ENCODE results near the gene MAD1L1.
A peak's percentile ranks its signal among the peaks of the same experiment; 100 is the strongest.
"Not testable (repeated sequence)": the region's sequence is repeated elsewhere in the genome, so short reads cannot be mapped to it uniquely, and the experiment has no call there.

MAD1L1 gene

DNA sequence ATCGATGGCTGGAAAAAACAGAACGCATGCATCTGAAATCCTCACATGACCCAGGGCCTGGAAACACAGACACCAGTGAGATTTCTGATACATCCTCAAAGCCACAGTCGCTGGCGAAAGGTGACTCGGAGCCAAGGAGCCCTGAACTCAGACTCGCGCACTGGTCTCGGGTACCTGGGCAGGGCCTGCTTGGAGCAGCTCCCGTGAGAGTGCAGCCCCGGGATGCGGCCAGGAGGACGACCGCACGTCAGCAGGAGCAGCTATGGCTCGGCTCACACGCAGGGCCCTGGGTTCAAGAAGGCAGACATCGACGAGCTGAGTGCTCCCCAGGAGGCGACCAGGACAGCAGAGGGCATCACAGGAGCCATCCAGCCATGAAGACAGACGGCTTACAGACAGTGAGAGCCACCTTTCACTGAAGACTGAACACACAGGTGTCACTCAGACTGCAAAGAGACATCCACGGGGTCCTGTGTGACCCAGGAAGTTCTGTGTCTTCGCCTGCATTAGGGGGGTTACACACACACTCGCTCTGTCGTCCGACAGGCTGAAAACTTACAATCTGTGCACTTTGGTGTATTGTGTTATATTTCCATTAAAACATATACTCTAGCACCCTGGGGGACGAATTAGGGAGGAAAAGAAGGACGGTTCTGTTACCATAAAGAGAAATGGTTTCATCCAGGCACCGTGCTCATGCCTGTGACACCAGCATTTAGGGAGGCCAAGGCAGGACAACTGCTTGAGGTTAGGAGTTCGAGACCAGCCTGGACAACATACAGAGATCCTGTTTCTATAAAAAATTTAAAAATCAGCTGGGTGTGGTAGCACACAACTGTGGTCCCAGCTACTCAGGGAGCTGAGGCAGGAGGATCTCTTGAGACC, 227.7 kb downstream of the MAD1L1 start:
- DNase-seq (ENCODE audit: low spot score): no peak

DNA sequence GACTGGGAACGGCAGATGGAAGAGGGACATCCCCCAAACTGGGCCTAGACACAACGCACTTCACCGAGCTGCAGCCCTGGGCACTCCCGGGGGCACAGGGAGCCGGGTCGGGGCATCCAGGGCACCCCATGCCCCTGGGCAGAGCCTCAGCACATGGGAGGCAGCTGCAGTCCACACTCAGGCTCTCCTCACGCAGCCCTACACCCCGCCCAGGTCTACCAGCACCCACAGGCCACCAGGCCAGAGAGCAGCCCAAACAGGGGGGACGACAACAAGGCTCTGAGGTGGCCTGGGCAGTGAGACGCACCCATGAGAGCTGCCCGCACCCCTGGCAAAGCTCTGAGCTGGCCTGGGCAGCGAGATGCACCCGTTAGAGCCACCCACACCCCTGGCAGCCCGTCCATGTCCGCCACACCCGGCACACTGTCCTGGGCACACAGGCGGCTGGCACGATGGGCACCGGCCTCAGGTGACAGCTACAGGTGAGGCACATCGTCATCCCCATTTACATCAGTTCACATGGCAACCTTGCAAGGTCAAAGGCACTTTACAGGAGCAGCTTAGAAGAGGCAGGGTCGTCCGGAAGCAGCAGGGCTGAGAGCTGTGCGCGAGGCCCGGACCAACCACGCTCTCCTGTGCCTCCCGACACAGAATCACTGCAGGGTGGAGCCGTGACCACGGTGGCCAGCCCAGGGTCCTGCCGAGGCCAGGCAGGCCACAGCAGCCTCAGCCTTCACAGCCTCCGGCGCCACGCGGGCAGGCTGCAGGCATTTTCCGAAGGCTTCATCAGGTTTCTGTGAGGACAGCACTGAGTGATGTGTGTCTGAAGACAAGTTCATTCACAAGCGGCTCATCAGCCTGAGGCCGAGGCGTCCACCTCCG, 228.6 kb downstream of the MAD1L1 start:
- no peak for DNase-seq (ENCODE audit: low spot score)

DNA sequence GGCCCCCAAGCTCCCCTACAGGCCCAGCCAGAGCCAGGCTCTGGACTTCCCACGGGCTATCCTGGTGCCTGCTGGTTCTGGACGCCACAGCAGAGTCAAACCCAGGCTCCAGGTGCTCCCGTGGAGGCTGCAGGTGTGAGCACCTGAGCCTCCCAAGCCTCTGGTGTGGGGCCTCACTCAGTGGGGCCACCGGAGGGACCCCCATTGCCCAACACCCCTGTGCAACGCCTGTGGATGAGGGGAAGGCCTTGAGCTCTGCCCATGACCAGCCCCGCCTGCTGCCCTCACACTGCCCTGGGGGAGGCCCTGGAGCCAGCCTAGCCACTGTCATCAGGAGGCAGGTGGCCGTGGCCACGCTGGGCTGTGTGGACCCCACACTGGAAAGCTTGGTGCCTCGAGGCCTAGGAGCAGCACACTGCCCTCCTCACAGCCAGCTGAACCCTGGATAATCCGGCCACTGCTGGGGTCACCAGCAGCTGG, 229.3 kb downstream of the MAD1L1 start:
- DNase-seq (ENCODE audit: low spot score): no peak

DNA sequence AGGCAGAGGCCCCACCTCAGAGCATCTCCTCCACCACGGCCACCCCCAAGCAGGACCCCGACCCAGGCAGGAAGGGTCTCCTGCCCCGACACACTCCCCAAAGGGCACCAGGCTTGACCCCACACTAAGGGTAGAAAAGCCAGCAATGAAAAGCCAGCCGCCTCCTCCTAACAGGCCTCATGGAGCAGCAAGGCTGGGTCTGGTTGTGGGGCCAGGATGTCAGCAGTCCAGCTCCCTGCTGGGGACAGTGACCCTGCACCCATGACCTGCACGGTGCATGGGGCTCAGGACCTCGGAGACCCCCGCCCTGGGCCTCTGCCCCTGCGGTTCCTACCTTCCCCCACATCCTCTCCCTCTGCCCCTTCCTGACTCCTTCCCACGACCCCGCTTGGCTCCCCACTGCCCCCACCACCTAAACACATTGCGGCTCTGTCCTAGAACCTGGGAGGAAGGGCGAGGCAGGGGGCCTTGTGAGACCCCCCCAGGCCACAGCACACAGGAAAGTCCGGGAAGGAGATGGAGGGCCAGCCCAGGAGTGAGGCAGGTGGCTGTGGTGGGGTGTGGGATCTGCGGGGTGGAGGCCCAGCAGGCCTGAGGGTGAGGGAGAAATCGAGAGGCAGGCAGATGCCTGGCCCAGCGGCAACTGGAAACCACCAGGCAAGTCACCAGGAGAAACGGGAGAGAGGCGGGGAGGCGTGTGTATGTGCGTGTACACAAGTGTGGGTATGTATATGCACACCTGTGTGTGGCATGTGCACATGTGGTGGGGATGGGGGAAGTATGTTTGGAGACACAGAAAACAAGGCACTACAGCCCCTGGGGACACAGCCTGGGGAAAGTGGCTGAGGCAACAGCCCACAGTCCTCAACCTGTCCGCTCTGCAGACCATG, 229.9 kb downstream of the MAD1L1 start:
- DNase-seq (ENCODE audit: low spot score): no peak

DNA sequence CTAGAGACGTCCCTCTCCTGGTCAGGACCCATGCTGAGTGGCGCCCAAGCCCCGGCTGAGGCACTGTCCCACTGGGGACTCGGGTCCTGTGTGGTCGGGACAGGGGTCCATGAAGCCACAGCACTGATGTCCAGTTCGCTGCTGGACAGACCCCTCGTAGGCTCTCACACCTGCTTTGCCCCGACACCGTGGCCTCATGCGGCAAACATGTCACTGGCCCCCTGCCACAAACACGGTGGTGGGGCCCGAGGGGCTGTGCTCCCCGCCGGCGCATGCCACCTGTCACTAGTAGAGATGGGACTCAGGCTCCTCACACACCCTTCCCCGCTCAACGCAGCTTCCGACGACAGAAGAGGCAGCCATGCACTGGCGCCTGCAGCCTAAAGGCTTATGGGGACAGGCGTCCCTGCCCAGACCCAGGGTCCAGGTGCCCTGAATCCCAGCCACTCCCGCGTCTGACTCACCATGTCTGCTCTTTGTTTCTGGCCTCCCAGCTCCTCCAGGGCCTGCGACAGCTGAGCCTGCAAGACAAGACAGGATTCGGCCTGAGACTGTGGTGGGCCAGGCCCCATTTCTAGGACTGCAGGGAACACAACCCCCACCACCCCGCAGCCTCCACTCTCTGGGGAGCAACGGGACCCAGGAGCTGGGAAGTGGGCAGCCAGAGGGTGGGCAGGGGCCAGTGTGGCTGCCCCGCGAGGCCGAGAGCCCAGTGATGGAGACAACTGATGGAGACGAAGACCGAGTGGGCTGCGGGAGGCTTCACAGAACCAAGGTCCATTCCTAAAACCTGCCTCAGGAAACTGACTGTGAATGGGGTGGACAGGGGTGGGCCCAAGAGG, 230.9 kb downstream of the MAD1L1 start:
- no peak for DNase-seq (ENCODE audit: low spot score)

DNA sequence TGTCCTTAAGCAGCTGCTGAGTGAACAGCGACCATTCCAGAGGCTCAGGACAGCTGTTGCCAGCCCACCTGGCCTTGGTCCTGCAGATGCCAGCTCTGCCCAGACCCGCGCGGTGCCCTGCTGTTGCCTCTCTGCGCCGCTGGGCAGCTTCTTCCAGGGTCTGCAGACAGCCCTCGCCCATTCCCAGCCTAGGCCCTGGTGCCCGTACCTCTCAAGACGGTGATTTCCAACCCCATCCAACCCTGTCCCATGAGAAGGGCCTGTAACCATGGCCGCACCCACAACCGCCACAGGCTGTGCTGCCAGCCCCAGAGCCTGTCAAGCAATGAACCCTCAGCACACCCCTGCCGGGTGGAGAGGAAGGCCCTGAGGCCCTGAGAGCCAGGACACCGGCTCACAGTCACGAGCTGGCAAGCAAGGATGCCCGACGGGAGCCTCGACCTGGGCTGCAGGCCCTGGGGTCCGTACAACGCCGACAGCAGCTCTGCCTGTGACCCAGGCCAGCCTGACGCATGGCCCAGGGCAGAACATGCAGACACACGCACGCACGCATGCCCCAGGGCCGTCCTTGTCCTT, 231.9 kb downstream of the MAD1L1 start:
- no peak for DNase-seq (ENCODE audit: low spot score)

DNA sequence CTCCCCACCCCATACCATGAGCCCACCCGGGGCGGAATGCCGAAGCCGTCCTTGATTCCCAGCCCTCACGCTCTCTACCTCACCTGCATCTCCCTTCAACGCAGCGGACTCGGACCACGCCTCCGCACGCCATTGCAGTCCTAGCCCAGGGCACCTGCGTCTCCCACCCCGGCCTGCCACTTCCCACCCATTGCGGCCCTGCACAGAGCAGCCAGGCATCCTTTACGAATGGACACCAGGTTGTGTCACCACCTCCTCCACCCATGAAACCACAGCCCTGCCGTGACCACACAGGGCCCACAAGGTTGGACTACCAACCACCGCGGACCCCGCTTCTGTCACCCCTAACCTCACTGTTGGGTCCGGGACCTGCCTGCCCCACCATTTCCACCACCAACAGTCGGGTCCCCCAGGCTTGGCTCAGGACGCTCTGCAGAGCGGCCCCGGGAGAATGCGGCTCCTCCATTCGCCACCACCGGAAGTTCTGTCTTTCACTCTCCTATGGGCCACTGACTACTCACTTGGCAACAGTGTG, 232.5 kb downstream of the MAD1L1 start:
- no peak for DNase-seq (ENCODE audit: low spot score)

DNA sequence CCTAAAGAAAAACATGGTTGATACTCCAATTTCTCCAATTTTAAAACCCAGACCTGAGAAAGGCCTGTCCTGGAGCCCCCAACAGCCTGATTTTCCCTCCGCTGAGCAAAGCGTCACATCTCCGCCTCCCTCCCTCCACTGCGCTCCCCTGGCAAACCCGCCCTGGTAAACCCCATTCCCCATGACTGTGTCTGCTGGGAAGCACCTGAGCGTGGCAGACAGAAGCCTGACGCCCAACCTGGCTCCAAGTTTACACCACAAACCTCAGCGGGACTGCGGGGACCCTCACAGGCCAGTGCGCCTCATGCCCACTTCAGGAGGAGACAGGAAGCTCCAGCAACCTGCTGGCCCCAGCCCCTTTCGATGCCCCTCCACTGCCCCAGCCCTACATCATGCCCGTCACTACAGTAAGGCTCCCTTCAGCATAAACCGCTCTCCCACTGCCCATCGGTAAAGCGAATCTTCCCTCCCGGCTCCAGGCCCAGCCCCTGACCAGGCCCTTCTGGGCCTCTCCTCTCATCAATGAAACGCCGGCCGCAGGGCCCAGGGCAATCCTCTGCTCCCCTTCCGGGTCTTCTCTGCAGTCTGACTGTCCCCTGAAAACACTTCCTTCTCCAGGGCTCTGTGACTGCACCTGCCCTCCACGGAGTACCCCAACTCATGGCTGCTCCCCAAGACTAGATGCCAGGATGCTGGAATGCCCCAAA, 233.3 kb downstream of the MAD1L1 start:
- DNase-seq (ENCODE audit: low spot score): no peak

DNA sequence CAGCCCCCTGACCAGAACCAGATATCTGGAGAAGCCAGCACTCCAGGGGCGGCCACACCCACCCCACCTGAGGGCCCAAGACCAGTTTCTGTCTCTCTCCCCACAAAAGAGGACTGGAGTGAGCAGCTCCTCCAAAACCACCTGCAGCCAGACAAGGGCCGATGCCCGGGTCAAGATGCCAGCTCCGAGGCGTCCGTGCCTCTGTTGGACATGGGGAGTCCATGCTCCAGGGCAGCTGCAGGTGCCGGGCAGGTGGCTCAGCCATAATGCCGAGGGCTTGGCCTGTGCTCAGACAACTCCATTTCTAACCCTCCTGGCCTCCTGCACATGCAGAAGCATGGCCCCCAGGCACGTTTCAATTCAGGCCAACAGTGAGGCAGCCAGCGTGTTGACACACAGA, 234.6 kb downstream of the MAD1L1 start:
- DNase-seq (ENCODE audit: low spot score): no peak

DNA sequence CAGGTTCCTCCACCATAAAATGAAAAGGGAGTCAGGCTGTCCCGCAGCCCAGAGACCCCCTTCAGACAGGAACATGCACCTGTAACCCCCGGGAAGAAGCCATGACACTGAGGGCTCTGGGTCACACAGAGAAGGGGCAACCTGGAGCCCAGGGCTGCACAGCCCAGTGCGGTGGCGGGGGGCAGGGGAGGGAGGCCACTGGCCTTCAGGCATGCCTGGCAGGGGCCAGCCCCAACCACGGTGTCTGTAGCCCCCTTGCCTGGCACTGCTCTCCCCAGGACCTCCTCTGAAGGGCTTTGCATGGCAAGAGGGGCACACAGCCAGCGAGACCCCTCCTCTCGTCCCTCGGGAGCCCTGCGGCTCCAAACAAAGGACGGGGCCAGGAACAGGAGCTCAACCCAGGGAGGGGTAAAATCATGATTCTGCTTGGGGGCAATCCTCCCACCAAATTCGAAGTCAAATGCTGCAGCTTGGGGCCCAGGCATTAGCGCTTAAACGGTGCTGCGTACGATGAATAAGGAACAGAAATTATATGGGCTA, 235.1 kb downstream of the MAD1L1 start:
- no peak for DNase-seq (ENCODE audit: low spot score)

DNA sequence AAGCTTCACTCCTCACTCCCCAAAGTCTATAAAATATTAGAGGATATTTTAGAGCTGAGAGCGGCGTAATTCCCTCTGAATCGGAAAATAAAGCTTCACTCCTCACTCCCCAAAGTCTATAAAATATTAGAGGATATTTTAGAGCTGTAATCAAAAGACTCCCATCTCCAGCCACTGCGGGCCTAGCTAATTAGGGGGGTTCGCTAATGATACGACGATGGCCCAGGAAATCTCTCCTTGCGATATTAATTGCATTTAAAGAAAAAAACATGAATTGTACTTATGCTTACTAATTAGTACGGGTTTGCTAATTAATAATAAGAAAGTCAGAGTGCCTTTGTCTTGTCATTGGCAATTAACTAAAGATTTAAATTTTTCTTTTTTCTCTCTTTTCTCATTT, 235.9 kb downstream of the MAD1L1 start:
- DNase-seq (ENCODE audit: low spot score): no peak

DNA sequence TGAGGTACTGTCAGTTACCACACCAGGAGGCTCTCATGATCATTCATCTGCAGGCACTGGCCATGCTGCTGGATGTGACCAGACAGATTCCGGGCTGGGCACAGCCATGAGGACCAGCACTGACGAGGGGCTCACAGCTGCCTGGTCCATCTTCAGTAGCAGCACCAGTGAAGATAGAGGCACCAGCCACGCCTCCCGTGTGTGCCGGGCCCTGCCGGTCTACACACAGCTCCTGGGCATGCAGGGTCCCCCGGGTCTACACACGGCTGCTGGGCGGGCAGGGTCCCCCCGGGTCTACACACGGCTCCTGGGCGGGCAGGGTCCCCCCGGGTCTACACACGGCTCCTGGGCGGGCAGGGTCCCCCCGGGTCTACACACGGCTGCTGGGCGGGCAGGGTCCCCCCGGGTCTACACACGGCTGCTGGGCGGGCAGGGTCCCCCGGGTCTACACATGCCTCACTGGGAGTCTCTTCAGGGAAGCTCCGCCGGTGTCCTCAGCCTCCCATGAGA, 236.8 kb downstream of the MAD1L1 start:
- DNase-seq (ENCODE audit: low spot score): not testable (repeated sequence)

DNA sequence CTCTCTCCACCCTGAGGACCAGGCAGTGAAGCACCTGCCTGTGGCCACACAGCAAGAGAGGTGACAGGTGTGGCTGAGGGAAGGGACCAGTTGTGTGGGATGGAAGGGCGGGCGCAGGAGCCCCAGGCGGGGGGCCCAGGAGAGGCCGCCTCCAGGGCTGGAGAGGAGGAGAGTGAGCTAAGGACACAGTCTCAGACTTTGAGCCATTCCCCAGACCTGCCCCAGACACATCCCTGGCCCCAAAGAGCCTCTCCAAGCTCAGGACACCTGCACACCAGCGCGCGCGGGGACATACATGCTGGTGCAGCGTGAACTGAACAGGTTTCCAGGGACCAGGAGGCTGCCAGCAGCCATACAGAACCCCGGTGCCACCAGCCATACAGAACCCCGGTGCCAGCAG, 237.3 kb downstream of the MAD1L1 start:
- DNase-seq (ENCODE audit: low spot score): no peak

DNA sequence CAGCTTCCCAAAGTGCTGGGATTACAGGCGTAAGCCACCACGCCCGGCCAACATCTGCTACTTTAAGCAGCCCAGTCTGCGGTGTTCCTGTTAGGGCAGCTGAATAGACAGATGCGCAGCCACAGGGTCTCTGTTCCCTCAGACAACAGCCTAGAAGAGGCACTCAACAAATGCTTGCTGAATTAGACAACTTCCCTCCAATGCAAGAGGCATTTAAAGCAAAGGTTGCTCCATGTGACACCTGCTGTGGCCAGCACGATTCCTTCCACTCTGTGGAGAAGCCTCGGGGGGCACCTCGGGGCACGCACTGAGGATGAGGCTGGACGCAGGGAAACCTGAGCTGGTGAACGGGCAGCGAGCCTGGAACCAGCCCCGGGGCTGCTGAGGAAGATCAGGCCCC, 237.8 kb downstream of the MAD1L1 start:
- no peak for DNase-seq (ENCODE audit: low spot score)

DNA sequence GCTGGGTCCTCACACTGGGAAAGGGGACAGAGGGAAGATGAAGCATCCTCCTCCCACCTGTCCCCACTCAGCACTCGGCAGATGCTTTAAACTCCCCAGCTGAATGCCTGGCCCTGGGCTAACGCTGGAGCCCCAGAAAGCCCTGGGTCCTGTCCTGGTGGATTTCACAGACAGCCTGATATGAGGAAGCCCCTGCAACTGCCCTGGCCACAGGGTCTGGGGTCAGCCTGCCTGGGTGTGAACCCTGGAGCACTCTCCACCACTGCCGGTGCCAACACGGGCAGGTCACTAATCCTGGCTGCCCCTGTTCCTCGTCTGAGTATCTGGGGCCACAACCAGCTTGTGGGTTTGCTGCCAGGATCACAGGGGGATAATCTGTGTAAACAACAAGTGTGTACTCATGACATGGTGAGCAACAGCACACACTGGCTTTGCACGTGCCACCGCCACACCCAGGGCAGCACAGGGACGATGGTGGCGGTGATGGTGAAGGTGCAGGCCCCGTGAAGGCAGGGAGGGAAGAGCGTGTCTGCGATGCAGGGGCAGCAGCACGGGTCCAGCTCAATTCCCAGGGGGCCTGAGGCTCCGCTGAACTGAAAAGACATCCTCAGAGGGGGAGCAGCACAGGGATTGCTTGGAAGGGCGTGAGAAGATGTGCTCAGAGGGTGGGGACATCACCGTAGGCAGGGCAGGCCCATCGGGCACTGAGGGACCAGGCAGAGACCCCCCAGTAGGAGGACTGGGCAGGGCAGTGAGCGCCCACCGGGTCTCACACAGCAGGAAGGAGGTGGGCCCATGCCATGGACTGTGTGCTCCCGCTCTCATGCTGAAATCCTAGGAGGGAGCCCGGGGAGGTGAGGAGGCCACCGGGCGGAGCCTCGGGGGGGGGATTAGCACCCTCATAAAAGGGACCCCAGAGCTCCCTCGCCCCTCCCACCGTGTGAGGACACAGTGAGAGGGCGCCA, 238.7 kb downstream of the MAD1L1 start:
- DNase-seq (ENCODE audit: low spot score): peak; percentile 33

DNA sequence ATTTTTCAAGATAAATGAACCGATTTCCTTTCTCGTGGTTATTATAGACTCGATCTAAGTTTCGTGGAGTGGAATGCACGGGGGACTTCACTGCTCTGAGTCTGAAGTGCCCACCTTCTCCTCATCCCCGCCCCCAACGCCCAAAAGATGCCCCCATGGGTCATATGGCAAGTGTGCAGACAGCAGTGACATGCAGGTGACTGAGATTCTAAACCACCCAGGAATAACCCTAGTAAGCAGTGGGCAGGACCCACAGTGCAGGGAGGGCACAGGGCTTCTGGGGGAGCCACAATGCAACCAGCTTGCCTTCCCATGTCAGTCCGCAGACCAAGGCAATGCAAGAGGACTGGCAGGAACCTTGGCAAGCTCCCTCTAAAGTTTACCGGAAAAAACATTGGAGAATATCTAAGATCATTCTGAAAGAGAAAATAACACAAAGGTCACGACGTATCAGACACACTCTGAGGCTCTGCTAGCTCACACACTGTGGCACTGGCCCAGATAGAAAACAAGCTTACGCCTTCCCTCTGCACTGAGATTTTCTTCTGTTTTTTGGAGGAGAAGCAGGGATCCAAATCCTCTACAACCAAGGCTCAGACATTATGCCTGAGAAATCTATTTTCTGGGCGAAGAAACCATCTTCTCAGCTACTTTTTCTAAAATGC, 239.6 kb downstream of the MAD1L1 start:
- DNase-seq (ENCODE audit: low spot score): no peak

DNA sequence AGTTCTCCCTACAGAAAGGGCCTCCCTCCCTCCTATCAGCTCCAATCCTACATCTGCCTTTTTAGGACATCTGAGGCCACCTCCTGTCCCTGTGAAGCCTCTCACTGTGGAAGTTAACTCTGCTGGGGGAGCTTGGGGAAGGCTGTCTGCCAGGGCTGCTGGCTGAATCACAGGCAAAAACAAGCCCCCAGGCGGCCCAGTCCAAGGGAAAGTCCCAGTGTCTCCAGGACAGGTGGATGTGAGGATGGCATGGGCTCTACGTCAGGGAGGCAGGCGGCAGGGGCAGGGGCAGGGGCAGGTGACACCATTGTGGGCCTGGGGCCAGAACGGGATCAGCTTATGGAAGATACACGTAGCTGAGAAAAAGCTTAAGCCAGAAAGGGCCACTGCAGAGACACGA, 240.2 kb downstream of the MAD1L1 start:
- DNase-seq (ENCODE audit: low spot score): no peak
